Activated T-helper 2 cell treated with anti-CD3 and anti-CD28 coated beads, Interferon-gamma antibody, Interleukin-2, Interleukin-4, amounts not matched to agents 10 μg/mL and 5 μg/mL and 100 μg/mL, durations not matched to agents 14 hours and 24 hours and 36 hours (primary cell): ENCODE data around the gene MICB. TPM values are rescaled to one million over a fixed set of nuclear protein-coding genes. Genes with fewer than 3 reads are reported as not detected.
"Not testable (repeated sequence)": the region's sequence is repeated elsewhere in the genome, so short reads cannot be mapped to it uniquely, and the experiment has no call there.

Experiments used
- DNase-seq: peaks from one replicate; pipeline ENCODE4 v3.0.0; 2021; ENCODE audit warnings: low spot score
- H3K27ac Mint-ChIP-seq: one replicate; pipeline ENCODE4 v1.8.0; 2021; ENCODE audit warnings: mixed read lengths
- H3K27me3 Mint-ChIP-seq: one replicate; pipeline ENCODE4 v1.8.0; 2021; ENCODE audit warnings: low read depth, mixed read lengths
- H3K36me3 Mint-ChIP-seq: one replicate; pipeline ENCODE4 v1.8.0; 2021; ENCODE audit warnings: low read depth, mixed read lengths
- H3K4me1 Mint-ChIP-seq: one replicate; pipeline ENCODE4 v1.8.0; 2021; ENCODE audit warnings: low read depth, mixed read lengths
- H3K4me3 Mint-ChIP-seq: one replicate; pipeline ENCODE4 v1.8.0; 2021; ENCODE audit warnings: low read depth, mild to moderate bottlenecking, moderate library complexity, mixed read lengths
- H3K9me3 Mint-ChIP-seq: one replicate; pipeline ENCODE4 v1.8.0; 2021; ENCODE audit warnings: mixed read lengths
- intact Hi-C: fragments of 100-400 bp; cut with micrococcal nuclease; formaldehyde crosslinking; loops from one replicate; pipeline ENCODE4 v1.15.1; 2023
- total RNA-seq: library from RNA; stranded (reverse); gene quantifications from 2 replicates; pipeline ENCODE4 v1.2.3, GENCODE V29; 2022

The MICB gene
- total RNA-seq, 1 donor from 2014 or later = 30.6 TPM

DNA sequence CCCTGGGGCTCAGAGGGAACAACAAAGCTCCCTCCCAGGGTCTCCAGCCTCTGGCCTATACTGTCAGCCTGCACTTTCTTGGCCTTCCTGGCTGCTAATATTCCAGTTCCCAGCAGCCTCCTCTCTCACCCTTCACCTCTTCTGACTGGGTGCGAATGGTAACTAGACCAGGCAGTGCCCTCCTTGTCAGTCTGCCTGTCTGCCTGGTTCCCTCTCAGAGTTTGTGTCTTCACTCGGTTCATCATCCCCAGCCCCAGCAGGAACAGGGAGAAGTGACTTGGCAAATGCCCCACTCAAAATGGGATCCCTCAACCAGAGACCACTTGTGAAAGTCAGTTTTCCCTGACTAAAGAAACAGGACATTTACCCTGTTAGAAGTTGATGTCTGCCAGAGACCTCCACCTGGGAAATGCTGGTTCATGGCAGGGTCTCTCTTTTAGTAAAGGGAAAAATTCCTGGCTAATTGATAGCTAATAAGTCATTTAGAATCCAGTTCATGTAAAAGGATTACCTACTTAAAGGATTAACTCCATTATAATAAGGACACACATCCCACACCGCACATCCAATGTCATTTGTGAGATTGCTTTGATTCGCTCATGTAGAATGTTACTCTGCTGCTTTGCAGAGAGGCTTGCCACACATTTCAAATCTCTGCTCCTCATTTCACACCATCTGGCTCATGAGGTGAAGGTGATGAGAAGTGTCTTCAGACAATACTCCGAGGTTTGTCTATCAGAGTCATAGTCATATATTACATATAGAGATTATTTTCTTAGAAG lies 18.6 kb upstream of the MICB start:
- H3K9me3 Mint-ChIP-seq = no peaks in the 10 kb centered on the region
- H3K4me3 Mint-ChIP-seq = no peak overlapping the region
- DNase-seq = no peak
- intact Hi-C loops = no loop called here
- no peaks in the 10 kb centered on the region for H3K27me3 Mint-ChIP-seq
- H3K4me1 Mint-ChIP-seq = peaks cover under 1% of the 10 kb centered on the region
- H3K36me3 Mint-ChIP-seq = peaks cover 4% of the 10 kb centered on the region
- no peak overlapping the region for H3K27ac Mint-ChIP-seq

DNA sequence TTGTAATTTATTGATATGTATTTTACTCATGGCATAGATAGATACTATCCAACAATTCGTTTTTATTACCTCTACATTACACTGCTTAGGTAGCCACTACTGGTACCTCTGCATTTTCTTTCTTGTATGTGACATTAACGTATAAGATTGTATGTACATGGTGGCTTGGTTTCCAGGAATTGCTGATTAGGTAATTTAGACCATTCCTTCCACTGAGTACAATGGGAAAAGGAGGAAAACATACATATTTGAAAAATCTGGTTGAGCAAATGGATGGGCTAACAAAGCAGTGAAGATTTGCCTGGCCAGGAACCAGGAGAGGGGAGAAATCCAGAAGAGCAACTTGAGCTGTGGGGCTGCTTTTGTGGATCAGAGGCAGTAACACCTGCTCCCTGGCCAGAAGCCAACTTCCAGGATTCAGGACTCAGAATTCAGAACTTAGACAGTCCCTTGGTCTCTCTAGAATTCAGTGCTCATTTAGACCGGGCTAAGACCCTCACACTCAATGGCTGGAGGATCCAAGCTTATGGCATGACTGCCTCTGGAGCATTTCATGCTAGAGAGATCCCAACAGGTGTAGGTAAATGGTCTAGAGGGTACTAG lies 17.9 kb upstream of the MICB start:
- intact Hi-C loops = no loop called here
- DNase-seq = no peak
- Mint-ChIP-seq H3K27ac (no peak overlapping the region), H3K4me3 (no peak overlapping the region), H3K36me3 (peaks cover 3% of the 10 kb centered on the region), H3K4me1 (no peaks in the 10 kb centered on the region), H3K9me3 (no peaks in the 10 kb centered on the region), H3K27me3 (no peaks in the 10 kb centered on the region)

DNA sequence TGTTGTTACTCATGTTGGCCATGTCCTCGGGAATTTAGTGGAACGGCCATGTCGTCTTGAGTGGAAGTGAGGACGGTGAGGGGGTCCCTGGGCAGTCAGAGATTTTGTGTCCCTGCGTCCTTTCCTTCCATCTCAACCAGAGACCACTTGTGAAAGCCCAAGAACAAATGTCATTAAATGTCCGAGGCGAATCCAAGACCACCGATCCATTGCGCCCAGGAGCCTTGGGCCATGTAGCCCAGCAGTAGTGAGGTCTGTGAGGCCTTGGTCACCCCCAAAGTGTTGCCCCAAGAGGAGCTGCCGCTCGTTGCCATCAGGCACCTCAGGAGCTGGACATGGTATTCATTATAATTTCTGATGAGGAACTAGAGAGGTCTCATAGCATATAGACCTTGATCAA lies 17.4 kb upstream of the MICB start:
- intact Hi-C loops = no loop called here
- Mint-ChIP-seq H3K4me1 (no peaks in the 10 kb centered on the region), H3K4me3 (no peak overlapping the region), H3K36me3 (peaks cover 3% of the 10 kb centered on the region), H3K9me3 (no peaks in the 10 kb centered on the region), H3K27ac (no peak overlapping the region), H3K27me3 (no peaks in the 10 kb centered on the region)
- DNase-seq = no peak

DNA sequence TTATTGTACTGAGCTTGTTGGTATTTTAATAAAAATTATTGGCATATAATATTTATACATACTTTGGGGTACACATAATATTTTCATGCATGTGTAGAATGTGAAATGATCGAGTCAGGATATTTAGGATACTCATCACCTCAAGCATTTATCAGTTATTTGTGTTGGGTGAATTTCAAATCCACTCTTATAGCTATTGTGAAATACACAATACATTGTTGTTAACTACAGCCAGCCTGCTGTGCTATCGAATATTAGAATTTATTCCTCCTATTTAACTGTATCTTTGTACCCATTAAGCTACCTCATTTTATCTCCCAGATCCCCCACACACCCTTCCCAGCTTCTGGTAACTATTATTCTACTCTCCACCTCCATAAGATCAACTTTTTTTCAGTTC lies 14.6 kb upstream of the MICB start:
- Mint-ChIP-seq H3K27me3 (no peaks in the 10 kb centered on the region), H3K4me1 (peaks cover 5% of the 10 kb centered on the region), H3K27ac (no peak overlapping the region), H3K36me3 (no peaks in the 10 kb centered on the region), H3K4me3 (no peak overlapping the region), H3K9me3 (no peaks in the 10 kb centered on the region)
- DNase-seq = no peak
- intact Hi-C loops = no loop called here

DNA sequence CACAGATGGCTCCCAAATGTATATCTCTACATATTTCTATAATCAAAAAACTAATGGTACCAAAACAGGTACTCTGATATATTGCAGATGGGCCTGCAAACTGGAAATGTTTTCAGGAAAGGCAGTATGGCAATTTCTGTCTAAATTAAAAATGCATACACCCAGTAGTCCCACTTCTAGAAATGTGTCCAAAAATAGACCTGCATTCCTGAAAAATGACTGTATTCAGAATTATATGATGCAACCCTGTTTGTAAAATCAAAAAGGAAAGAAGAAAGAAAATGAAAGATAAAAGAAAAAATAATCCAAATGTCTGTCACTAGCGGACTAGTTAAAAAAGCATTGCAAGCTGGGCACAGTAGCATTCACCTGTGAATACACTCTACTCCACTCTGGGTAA lies 12.9 kb upstream of the MICB start:
- Mint-ChIP-seq H3K9me3 (no peaks in the 10 kb centered on the region), H3K27ac (no peak overlapping the region)

DNA sequence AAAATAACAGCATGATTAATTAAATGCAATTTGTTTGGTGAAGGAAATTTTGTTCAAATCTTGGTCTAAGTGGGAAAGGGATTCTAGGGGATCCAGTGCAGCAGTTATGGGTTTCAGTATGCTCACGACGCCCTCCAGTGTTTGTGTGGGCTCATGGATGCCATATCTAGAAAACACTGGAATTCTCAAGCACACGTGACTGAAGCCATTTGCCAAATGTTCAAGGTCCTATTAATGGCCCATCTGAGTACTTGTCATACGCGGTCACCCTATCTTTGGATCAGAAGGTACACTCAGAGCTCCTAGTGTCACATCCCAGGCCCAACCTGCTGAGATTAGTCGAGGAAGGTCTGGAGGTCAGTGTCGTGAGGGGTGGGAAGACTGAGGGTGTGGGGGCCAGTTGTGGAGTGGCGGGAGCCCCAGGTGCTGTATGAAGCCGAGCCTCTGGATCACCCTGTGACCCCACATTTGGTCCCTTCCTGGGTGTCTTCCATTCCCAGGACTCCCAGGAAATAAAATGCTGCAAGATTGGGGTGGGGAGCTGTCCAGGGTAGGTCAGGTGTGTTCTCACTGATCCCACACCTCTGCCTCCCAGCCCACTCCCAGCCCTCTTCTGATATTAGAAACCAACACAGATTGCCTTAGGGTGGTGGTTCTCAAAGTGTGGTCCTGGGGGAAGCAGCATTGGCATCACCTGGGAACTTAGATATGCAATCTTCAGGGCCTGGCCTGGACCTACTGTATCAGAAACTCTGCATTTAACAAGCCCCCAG lies 11.7 kb upstream of the MICB start:
- DNase-seq, H3K36me3 Mint-ChIP-seq, H3K27ac Mint-ChIP-seq, intact Hi-C loops, H3K9me3 Mint-ChIP-seq, H3K27me3 Mint-ChIP-seq, H3K4me3 Mint-ChIP-seq: not testable (repeated sequence)
- peaks cover 11% of the 10 kb centered on the region for H3K4me1 Mint-ChIP-seq

More for the DNA sequence above, 12.9 kb upstream of the MICB start:
- intact Hi-C loops = no loop called here
- H3K27me3 Mint-ChIP-seq = no peaks in the 10 kb centered on the region
- no peak for DNase-seq
- no peak overlapping the region for H3K4me3 Mint-ChIP-seq
- H3K36me3 Mint-ChIP-seq = no peaks in the 10 kb centered on the region
- H3K4me1 Mint-ChIP-seq = peaks cover 8% of the 10 kb centered on the region

DNA sequence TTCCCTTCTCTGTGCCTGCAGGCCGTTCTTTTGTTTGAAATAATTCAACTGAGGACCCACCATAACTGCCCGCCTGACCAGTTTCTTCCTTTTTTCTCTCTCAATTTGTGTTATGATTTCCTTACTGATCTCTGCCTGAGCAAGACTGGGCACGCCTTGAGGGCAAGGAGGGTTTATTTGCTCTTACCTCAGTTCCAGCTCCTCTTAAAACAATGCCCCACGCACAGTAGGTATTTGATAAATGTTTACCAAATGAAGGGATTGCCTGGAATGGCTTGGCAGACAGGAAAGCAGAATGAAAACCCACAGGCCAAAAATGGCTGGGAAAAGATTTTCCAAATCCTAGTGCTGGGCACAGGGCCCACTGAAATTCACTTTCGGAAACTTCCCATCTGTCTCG lies 10.3 kb upstream of the MICB start:
- H3K9me3 Mint-ChIP-seq, H3K27ac Mint-ChIP-seq, intact Hi-C loops, H3K4me3 Mint-ChIP-seq, H3K36me3 Mint-ChIP-seq, H3K27me3 Mint-ChIP-seq, DNase-seq: not testable (repeated sequence)
- H3K4me1 Mint-ChIP-seq = peaks cover 15% of the 10 kb centered on the region

DNA sequence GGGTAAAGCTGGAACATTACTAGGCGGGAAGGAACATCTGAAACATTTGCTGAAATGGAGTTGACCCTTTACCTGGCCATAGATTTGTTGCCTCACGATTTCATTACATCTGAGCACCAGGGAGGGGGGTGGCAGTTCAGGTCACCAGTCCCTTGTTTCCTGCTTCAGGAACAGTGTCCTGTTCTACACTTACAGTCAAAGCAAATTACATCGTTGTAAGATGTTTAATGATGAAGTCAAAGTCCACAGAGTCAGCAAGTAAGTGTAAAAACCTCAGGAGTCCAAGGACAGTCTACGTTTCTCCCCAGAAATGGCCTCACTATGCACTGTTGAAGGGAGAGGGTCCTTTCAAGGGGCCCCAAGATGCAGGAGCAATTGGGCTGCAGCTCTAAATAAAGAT lies 8.9 kb upstream of the MICB start:
- H3K36me3 Mint-ChIP-seq = no peaks in the 10 kb centered on the region
- no peak overlapping the region for H3K27ac Mint-ChIP-seq
- intact Hi-C loops = no loop called here
- DNase-seq = no peak
- no peaks in the 10 kb centered on the region for H3K9me3 Mint-ChIP-seq
- H3K4me1 Mint-ChIP-seq = peaks cover 19% of the 10 kb centered on the region
- no peaks in the 10 kb centered on the region for H3K27me3 Mint-ChIP-seq
- H3K4me3 Mint-ChIP-seq = no peak overlapping the region

DNA sequence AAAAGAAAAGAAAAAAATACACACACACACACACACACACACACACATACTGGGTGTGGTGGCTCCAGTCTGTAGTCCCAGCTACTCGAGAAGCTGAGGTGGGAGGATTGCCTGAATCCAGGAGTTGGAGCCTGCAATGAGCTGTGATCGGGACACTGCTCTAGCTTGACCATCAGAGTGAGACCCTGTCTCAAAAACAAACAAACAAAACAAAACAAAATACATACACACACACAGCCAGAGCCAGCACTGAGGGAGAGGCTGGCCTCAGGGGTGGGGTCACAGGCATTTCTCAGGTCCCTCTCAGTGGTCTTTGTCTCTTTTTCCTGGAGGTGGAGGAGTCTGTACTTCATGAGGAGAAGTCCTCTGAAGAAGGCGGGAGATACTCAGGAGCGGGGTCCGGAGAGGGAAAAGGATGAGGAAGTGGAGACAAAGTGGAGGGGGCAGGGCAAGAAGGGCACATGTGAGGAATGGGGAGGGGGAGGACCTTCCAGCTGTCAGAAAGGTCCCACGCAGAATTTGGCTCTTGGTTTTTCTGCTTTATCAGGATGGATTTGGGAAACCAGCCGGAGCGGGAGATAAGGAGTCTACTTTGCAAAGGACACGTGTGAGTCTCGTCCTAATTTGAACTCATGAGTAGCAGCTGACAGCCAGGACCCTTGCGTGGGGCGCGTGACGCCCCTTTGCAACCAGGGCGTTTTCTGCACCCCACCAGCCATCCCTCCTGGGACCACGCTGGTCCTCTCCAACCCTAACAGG lies 7.7 kb upstream of the MICB start:
- Mint-ChIP-seq H3K27me3 (no peaks in the 10 kb centered on the region), H3K27ac (peak overlapping the region; percentile 19), H3K4me3 (no peak overlapping the region), H3K9me3 (no peaks in the 10 kb centered on the region), H3K36me3 (no peaks in the 10 kb centered on the region), H3K4me1 (peaks cover 21% of the 10 kb centered on the region)
- intact Hi-C loops = loop anchor here (5.0 to 10.0 kb wide), 3 partner anchors 88 to 345 kb away; partner anchors contain the start of gene MICA
- no peak for DNase-seq

DNA sequence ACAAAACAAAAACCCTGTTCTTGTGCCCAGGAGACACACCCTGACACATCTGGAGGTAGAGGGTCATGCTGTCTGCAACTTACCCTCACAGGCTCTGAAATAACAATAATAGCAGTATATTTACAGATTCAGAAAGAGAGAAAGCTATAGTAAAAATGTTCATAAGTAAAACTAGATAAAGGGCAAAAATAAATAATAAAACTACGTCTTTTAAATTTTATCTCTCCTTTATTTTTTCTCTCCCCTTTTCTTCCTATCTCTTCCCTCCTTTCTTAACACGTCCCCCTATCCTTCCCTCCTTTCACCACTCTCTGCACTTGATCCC lies 4.4 kb upstream of the MICB start:
- Mint-ChIP-seq H3K27ac (peak overlapping the region; percentile 87), H3K4me3 (peak overlapping the region; percentile 95), H3K4me1 (peaks cover 31% of the 10 kb centered on the region)
- H3K9me3 Mint-ChIP-seq, H3K27me3 Mint-ChIP-seq, H3K36me3 Mint-ChIP-seq, DNase-seq: not testable (repeated sequence)
- intact Hi-C loops = loop anchor here (1.0 to 10.0 kb wide), 4 partner anchors 49 to 341 kb away; partner anchors contain the start of genes DDX39B and MICA

DNA sequence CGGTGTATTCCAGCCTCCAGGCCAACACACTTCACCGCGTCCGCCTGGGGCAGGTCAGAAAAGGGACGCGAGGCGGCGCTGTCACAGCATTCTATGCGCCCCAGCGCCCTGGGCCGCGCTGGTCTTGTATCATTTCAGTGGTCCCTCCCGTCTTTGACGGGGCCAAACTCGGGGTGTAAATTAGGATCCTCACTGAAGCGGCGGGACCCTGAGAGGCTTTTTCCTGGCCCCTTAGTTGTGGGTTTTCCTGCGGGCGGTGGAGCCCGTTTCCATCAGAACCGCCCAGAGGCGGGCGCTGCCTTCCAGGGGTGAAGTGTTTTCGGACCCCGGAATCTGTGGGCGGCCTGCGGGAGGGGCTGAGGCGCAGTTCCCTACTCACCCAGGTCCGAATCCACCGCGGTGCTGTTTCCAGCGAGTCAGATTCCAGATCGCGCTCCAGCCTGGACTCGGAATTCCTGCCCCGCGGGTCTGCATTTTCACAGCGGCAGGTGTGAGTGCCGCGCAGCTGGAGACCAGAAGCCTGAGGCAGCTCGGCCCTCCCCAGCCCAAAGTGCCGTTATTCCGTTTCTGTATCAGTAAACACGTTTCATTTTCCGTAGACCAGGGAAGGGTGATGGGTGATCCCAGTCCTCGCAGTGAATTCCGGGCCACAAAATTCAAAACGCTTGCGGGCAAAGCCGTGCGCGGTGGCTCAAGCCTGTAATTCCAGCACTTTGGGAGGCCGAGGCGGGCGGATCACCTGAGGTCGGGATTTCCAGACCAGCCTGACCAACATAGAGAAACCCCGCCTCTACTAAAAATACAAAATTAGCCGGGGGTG lies 3.9 kb upstream of the MICB start:
- no peaks in the 10 kb centered on the region for H3K9me3 Mint-ChIP-seq
- H3K27ac Mint-ChIP-seq = peak overlapping the region; percentile 87
- intact Hi-C loops = loop anchor here (1.0 to 10.0 kb wide), 4 partner anchors 48 to 341 kb away; partner anchors contain the start of genes DDX39B and MICA

DNA sequence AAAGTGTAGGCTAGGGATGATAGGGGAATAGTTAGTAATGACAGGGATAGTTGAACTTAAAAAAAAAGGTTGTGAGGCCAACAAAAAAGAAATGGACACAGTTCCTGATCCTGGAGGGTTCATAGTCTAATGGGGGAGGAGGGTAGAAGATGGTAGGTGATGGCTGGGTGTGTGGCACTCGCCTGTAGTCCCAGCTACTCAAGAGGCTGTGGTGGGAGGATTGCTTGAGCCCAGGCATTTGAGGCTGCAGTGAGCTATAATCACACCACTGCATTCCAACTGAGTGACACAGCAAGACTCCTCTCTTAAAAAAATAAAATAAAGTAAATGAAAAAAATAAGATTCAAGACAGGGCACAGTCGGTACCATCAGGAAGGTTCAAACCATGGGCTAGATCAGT lies 2.4 kb upstream of the MICB start:
- Mint-ChIP-seq H3K4me1 (peaks cover 38% of the 10 kb centered on the region), H3K27me3 (no peaks in the 10 kb centered on the region), H3K36me3 (peaks cover 8% of the 10 kb centered on the region), H3K9me3 (no peaks in the 10 kb centered on the region), H3K27ac (peak overlapping the region; percentile 77), H3K4me3 (peak overlapping the region; percentile 95)
- no peak for DNase-seq
- intact Hi-C loops = loop anchor here (10.0 kb wide), 1 partner anchor 339 kb away; no protein-coding TSS in a partner anchor

More for the DNA sequence above, 3.9 kb upstream of the MICB start:
- DNase-seq = peak; percentile 69
- no peaks in the 10 kb centered on the region for H3K27me3 Mint-ChIP-seq
- peak overlapping the region; percentile 95 for H3K4me3 Mint-ChIP-seq
- peaks cover 6% of the 10 kb centered on the region for H3K36me3 Mint-ChIP-seq
- peaks cover 36% of the 10 kb centered on the region for H3K4me1 Mint-ChIP-seq
